CD4-positive, alpha-beta T cell treated with Interferon gamma for 1 hour (primary cell): ENCODE measurements around the gene EGFL6.
"Not testable (repeated sequence)": the region's sequence is repeated elsewhere in the genome, so short reads cannot be mapped to it uniquely, and the experiment has no call there.

Experiments used
- DNase-seq: peaks from one replicate; pipeline ENCODE4 v3.0.0-alpha.2; 2020

Gene EGFL6

DNA sequence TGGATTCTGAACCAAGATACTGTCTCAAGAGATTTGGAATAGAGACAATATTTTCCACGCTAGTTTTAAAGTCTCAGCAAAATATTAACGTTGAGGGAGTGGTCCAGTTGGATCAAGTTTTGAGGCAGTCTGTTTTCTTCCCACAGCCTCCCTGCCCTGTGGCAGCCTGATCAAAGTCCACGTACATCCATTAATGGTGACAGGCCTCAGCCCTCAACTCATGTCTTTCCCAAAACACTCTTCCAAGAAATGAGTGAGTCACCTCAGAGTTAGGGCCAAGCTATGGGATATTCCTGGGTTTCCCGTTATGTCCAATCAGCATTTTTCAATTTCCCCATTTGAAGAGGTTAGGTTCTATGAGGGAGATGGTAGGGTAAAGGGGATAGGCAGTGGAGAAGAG, 28.5 kb downstream of the EGFL6 start:
- DNase-seq = no peak

DNA sequence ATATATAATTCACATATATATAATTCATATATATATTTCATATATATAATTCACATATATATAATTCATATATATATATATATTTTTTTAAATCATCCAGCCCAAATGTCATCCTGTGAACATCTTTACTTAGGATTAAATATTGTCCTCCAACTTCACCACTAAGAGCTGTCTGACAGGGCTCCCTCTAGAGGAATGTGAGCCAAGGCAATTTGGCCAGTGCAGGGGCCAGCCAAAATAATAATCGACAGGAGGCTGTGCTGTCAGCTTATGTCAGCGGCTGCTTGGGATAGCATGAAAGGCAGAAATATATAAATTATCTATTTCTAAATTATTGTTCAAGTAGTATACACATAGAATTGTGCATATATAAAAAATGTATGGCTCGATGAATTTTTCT, 29.5 kb downstream of the EGFL6 start:
- DNase-seq = no peak

- DNase-seq = no peak
These were observed 30.1 kb downstream of the EGFL6 start for GRCh38 chrX:13599491-13599890.

- DNase-seq = no peak
These were observed 36.2 kb downstream of the EGFL6 start for GRCh38 chrX:13605611-13606010.

DNA sequence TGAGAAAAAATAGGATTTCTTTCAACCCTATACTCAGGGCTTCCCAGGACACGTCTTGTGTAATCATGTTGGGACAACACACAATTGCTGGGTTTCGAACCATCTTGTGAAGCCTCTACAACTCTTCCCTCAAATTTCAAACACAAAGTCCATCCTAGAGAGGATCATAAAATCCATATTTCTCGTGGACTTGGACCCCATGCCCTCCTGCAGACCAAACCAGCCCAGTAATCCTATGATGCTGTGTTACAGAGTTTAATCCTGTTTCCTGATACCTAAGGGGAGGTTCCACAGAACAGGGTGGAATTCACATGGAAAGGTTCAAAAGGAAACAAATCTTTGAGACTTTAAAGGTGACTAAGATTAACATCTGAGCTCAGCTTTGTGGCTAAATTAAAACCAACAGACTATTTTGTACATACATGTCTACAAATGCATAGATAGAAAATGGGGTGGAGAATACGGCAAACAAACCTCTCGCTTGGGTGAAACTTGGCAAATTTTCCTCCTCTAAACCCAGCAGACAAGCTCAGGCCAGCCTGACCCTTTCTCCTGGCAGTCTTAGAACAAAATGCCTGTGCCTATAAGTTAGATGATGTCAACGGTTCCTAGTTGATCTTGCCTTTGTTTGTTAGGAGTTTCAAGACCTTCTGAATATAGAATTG, 38.1 kb downstream of the EGFL6 start:
- DNase-seq = no peak

GRCh38 chrX:13607996-13608365, 38.6 kb downstream of the EGFL6 start:
- DNase-seq = no peak

DNA sequence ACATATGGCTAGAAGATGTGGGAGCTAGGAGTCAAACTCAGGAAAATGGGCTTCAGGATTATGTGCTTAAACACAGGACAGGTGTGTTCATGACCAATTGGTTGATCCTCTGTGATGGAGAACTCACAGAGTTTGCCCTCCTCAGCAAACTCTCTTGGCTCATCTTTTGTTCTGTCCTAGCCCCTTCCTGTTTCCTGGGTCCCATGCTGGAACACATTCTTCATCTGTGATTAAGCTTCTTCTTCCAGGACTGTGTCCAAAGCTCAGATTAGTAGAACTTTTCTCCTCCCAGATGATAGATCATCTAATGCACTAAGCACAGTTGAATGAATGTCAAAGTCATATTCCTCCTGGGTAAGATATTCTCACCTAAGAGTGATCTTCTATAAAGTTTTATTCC, 44.8 kb downstream of the EGFL6 start:
- no peak for DNase-seq

DNA sequence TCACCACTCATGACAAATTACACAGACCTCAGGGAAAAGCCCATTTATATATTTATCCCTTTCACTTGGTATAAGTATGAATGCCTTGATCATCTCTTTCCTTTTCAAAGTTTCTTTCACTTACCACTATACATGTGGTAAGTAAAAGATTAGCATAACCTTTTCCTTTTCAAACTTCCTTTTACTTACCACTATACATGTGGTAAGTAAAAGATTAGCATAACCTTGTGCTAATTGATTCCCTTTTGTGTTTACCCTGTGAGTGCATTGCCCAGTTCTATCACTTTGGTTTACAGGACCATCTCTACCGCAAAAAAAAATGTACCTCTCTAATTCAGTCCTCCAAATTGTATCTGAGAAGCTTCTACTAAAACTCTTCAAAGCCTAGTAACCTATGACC, 50.8 kb downstream of the EGFL6 start:
- DNase-seq = no peak

DNA sequence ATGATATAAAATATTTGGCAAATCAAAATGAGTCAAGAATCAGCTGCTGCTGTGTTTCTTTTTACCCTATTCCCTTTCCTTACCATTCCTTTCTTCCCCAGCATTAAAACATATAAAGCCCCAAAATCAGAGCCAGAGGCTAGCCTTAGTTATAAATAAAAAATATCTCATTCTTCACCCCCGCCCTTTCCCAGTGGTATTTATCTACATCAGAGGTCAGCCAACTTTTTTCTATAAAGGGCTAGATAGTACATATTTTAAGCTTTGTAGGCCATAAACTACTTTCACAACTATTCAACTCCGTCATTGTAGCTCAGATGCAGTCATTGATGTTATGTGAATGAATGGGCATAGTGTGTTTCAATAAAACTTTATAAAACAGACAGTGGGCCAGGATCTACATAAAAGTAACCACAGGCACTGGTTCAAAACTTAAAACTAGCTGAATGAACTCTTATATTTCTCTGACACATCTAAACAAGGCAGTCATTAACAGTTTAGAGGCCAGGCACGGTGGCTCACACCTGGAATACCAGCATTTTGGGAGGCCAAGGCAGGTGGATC, 53.1 kb downstream of the EGFL6 start:
- no peak for DNase-seq

DNA sequence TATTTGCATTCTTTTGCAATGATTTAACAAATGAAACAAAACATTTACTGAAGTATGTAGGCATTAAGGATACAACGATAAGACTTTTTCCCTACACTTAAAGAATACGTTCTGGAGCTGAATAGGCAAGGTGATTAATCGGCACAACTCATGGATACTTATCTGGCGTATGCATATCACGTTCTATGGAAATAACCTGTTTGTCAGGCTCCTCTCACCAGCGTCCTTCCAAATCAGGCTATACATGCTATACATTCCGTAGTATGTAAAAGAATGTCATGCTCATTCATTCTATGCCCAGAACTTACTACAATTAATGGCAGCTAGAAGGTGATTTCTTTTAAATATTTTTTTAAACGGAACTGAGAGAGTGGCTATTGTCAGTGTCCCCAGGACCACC, 57.9 kb downstream of the EGFL6 start:
- DNase-seq = no peak

DNA sequence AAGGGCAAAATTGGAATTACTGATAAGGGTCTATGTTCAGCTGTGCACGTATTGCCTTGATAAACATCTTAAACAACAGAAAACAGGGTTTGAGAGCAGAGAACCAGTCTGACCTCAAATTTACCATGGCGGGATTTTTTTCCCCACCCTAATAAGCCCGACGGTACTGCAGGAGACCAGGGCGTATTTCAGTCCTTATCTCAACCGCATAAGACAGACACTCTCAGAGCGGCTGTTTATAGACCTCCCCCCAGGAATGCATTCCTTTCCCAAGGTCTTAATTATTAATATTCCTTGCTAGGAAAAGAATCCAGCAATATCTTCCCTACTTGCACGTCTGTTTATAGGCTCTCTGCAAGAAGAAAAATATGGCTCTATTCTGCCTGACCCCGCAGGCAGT, 67.8 kb downstream of the EGFL6 start:
- not testable (repeated sequence) for DNase-seq

- no peak for DNase-seq
These were observed 68.6 kb downstream of the EGFL6 start for GRCh38 chrX:13638021-13638420.

- no peak for DNase-seq
These were observed 69.4 kb downstream of the EGFL6 start for GRCh38 chrX:13638826-13639225.

- not testable (repeated sequence) for DNase-seq
These were observed 72.3 kb downstream of the EGFL6 start for GRCh38 chrX:13641684-13642083.

DNA sequence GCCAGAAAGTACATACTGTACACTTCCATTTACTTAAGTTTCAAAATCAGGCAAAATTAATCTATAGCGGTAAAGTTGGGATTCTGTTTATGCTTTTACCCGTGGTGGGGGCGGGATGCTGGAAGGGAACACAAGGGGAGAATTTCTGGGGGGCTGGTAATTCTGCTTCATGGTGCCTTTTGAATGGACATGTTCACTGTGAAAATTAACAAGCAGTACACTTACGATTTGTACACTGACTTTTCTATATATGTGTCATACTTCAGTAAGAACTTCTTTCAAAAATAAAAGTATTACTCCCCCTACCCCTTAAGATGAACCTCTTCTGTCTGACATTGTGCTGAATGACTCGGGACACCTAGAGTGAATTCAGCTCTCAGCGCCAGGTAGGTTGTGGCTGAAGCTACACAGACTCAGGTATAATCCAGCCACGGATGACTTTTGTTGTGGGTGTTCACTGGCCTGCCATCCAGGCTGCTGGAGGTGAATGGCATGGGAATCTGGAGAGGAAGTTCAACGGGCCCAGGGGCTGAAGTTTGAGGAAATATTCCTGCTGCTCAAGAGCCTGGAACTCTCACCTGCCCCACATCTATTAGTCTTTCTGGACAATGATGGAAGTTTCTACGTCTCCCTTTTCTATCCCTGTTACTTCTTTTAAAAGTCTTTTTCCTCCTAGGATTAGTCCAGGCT, 76.2 kb downstream of the EGFL6 start:
- DNase-seq = no peak

GRCh38 chrX:13646154-13646549, 76.8 kb downstream of the EGFL6 start:
- peak; percentile 3 for DNase-seq

DNA sequence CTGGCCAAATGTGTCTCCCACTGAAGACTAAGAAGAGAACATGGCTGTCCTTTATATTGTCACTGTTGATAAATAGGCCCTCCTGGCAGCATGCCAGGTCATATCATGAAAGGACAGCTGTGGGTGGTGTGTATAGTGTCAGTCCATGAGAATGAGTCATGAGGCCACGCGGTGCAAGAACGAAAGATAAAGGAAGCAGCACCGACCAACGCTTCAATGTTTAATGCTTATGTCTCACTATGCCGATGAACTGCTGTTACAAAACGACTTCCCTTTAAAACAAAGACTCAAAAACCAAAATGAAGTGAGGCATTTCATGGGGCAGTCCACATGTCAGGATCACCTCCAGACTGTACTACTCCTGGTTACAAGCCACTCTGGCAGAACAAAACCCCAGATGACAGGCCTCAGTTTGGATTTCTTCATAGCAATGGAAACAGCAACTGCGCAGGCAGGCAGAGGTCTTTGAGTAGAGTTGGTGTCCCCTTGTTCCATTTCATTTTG, 78.4 kb downstream of the EGFL6 start:
- peak; percentile 63 for DNase-seq

DNA sequence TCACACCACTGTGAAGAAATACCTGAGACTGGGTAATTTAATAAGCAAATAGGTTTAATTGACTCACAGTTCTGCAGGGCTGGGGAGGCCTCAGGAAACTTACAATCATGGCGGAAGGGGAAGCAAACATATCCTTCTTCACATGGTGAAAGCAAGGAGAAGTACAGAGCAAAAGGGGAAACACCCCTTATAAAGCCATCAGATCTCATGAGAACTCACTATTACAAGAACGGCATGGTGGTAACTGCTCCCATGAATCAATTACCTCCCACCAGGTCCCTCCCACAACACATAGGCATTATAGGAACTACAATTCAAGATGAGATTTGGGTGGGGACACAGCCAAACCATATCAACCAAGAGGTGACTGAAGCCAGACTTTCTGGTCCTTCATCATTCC, 78.9 kb downstream of the EGFL6 start:
- not testable (repeated sequence) for DNase-seq

DNA sequence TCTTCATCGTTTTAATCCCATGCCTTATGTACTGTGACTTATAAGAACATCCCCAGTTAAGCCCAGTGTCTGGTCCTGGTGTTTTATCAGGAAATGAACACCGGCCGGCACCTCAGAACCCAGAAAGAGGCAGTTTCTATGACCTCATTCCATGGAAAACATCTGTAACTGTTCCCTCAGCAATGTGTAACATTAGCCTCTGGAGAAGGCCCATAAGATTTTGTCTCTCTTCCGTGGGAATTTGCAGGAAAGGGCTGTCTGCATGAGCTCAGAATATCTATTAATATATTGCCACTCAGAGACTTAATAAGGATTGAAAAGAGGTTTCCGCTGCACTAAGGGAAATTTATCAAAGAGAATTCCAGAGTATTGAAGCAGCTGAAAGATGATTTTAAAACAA, 80.4 kb downstream of the EGFL6 start:
- DNase-seq = no peak

GRCh38 chrX:13650318-13650717, 80.9 kb downstream of the EGFL6 start:
- DNase-seq = no peak

- DNase-seq = no peak
These were observed 81.7 kb downstream of the EGFL6 start for GRCh38 chrX:13651150-13651549.

GRCh38 chrX:13652287-13652793, 82.9 kb downstream of the EGFL6 start:
- no peak for DNase-seq

DNA sequence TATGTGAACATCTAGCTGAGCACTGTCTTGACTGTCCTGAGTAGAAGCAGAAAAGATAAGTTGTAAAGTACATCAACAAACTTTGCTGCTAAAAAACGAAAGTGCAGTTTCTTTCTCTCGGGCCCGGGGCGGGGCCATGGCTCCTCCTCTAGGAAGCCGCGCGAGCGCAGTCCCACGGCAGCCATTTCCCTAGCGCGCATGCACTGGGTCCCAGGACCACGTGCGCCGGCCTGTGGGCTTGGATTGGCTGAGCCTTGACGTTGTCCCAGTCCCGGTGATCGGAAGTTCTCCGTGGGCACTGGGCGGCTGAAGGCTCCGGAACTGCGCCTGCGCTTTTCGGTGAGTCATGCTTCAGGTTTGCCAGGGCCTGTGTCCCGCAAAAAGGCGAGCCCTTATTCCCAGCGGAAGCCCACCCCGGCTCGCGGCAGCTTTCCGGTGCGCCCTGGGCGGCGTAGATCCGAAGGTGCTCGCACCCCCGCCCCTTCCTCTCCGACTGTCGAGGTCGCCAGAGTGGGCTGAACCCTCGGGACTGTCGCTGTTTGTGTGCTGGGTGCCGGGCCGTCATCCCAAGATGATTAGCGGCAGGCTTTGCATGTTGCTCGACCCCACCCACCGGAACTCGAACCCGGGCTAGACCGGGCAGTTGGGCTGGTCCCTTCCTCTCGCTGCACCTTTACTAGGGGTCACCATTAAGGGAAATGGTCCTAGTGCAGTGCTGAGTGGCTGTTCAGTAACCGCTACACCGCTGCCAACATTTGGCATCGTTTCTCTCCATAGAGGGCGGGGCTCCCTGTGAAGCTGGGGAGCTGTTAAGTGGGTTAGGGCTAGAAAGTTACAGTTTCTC, 83.7 kb downstream of the EGFL6 start, which contains the start of gene TCEANC:
Gene TCEANC, plus strand, starts transcription at position 292 of the 844 bp plus-strand sequence. CDS start 9,368 bp downstream, outside the sequence.
- peak; percentile 96 for DNase-seq
